HepG2 (cell line): ENCODE data around the gene COL5A1. TPM values are rescaled to one million over a fixed set of nuclear protein-coding genes. Genes with fewer than 3 reads are reported as not detected.

Experiments used
- ATAC-seq: fragments of 200-7000 bp; cut with Tn5 transposase; 3 replicates; pipeline ENCODE4 v1.9.1; 2020; ENCODE audit warnings: mild to moderate bottlenecking, moderate library complexity
- BruUV-seq: library from RNA; stranded (reverse); fragments of 400-500 nt; replicated peaks from 2 replicates; lab custom pipeline; 2021; lab: Mats Ljungman, UMichigan
- CTCF ChIA-PET: fragments of 300-600 bp; formaldehyde crosslinking; extraction: SDS; loops from one replicate; lab custom pipeline; 2021; ENCODE audit warnings: low total read pairs, inconsistent platforms, low intra/inter-chr PET ratio; lab: Yijun Ruan, JAX
- POLR2A ChIA-PET: fragments of 350-600 bp; sonication (Branson Sonifier 250); formaldehyde crosslinking; loops from one replicate; lab custom pipeline; 2020; ENCODE audit warnings: antibody characterized with exemption, inconsistent platforms; lab: Yijun Ruan, JAX
- DNase-seq: peaks from one replicate; pipeline ENCODE4 v3.0.0-alpha.2; 2015; ENCODE audit warnings: low spot score
- FAIRE-seq: peaks from 3 replicates; lab custom pipeline; 2011; peaks lifted over from hg19 to GRCh38; lab: Jason Lieb, UNC
- H2AFZ ChIP-seq: one replicate; pipeline ENCODE4 v1.6.1; 2011; ENCODE audit warnings: low read length, inconsistent platforms
- H3K27ac ChIP-seq: fragments of 300-600 bp; 3 replicates; pipeline ENCODE4 v1.8.0; 2011; ENCODE audit warnings: mixed run types, mild to moderate bottlenecking, mixed read lengths, low read length, inconsistent platforms; ENCODE audit not compliant: insufficient read depth; ENCODE audit errors: extremely low read length
- H3K27me3 ChIP-seq, 2 experiments: fragments of 200-600 bp in 1 of 2; 2 replicates in 1 of 2; 3 replicates in 1 of 2; pipeline versions ENCODE4 v1.6.0 to v1.8.0; 2011; ENCODE audit warnings: low read length in 2 of 2, mild to moderate bottlenecking in 2 of 2, moderate library complexity in 2 of 2, inconsistent platforms in 1 of 2; ENCODE audit not compliant: insufficient read depth in 2 of 2, control insufficient read depth in 1 of 2
- H3K36me3 ChIP-seq, 2 experiments: fragments of 200-600 bp in 1 of 2; replicated peaks in 1 of 2; 2 replicates in 1 of 2; 3 replicates in 1 of 2; pipeline versions ENCODE4 v1.5.1 to v1.8.0; 2011; ENCODE audit warnings: low read length in 2 of 2, inconsistent platforms in 1 of 2; ENCODE audit not compliant: insufficient read depth in 2 of 2, control insufficient read depth in 1 of 2
- H3K4me1 ChIP-seq: 2 replicates; pipeline ENCODE4 v1.5.1; 2012; ENCODE audit warnings: low read length, inconsistent platforms; ENCODE audit not compliant: insufficient read depth
- H3K4me2 ChIP-seq: 2 replicates; pipeline ENCODE4 v1.6.0; 2011; ENCODE audit warnings: low read depth, low read length, inconsistent platforms
- H3K4me3 ChIP-seq, 3 experiments: fragments of 200-600 bp in 1 of 3; sonication (generic), shearing (Covaris generic) in 1 of 3; replicated peaks in 1 of 3; 2 replicates each; pipeline ENCODE4 v1.5.1; 2011 to 2016; ENCODE audit warnings: low read length in 3 of 3, inconsistent platforms in 2 of 3, low read depth in 2 of 3, mild to moderate bottlenecking in 2 of 3, control low read depth in 1 of 3, mixed read lengths in 1 of 3; ENCODE audit not compliant: insufficient read depth in 1 of 3
- H3K79me2 ChIP-seq: one replicate; pipeline ENCODE4 v1.6.1; 2011; ENCODE audit warnings: low read length, inconsistent platforms; ENCODE audit not compliant: insufficient read depth
- H3K9ac ChIP-seq: 2 replicates; pipeline ENCODE4 v1.6.0; 2011; ENCODE audit warnings: mild to moderate bottlenecking, low read depth, low read length, inconsistent platforms; ENCODE audit not compliant: insufficient read depth
- H3K9me3 ChIP-seq: 2 replicates; pipeline ENCODE4 v1.5.1; 2012; ENCODE audit warnings: mild to moderate bottlenecking, low read length
- H4K20me1 ChIP-seq: 2 replicates; pipeline ENCODE4 v1.6.0; 2011; ENCODE audit warnings: inconsistent platforms, mild to moderate bottlenecking, low read length, moderate library complexity; ENCODE audit not compliant: insufficient read depth
- ARNT ChIP-seq: fragments of 450-650 bp; IDR thresholded peaks from 2 replicates; pipeline ENCODE4 v1.6.1; 2017
- ATAD3A ChIP-seq: sonication (generic); formaldehyde crosslinking; IDR thresholded peaks from 2 replicates; pipeline ENCODE4 v1.4.0; 2020; ENCODE audit warnings: missing genetic modification reagents
- FOXK2 ChIP-seq: fragments of 450-650 bp; IDR thresholded peaks from 2 replicates; pipeline ENCODE4 v1.6.1; 2016
- HNF4G ChIP-seq, 2 experiments: sonication (generic) in 1 of 2; formaldehyde crosslinking in 1 of 2; IDR thresholded peaks; 2 replicates each; pipeline versions ENCODE4 v1.4.0 to v1.6.1; 2011 to 2020; ENCODE audit warnings: borderline replicate concordance in 2 of 2, low read depth in 2 of 2, mild to moderate bottlenecking in 2 of 2, low read length in 1 of 2, missing genetic modification reagents in 1 of 2, moderate library complexity in 1 of 2
- IRF1 ChIP-seq: sonication (generic); formaldehyde crosslinking; IDR thresholded peaks from 2 replicates; pipeline ENCODE4 v1.4.0; 2020; ENCODE audit warnings: low read depth, mild to moderate bottlenecking, missing genetic modification reagents
- ISX ChIP-seq: sonication (generic); formaldehyde crosslinking; conservative IDR thresholded peaks from 2 replicates; pipeline ENCODE4 v1.5.0; 2020; ENCODE audit warnings: missing genetic modification reagents
- POGZ ChIP-seq: sonication (generic); formaldehyde crosslinking; IDR thresholded peaks from 2 replicates; pipeline ENCODE4 v1.4.0; 2020; ENCODE audit warnings: mild to moderate bottlenecking, missing genetic modification reagents
- SIX4 ChIP-seq: sonication (generic); formaldehyde crosslinking; IDR thresholded peaks from 2 replicates; pipeline ENCODE4 v1.4.0; 2020; ENCODE audit warnings: missing genetic modification reagents
- SNAPC5 ChIP-seq: sonication (generic); formaldehyde crosslinking; IDR thresholded peaks from 2 replicates; pipeline ENCODE4 v1.8.1; 2023; ENCODE audit warnings: mild to moderate bottlenecking, missing genetic modification reagents, borderline replicate concordance
- TEF ChIP-seq: sonication (generic); formaldehyde crosslinking; IDR thresholded peaks from 2 replicates; pipeline ENCODE4 v1.5.0; 2020; ENCODE audit warnings: missing genetic modification reagents
- ZFAT ChIP-seq: sonication (generic); formaldehyde crosslinking; conservative IDR thresholded peaks from 2 replicates; pipeline ENCODE4 v1.8.1; 2023; ENCODE audit warnings: missing genetic modification reagents, inconsistent platforms
- ZNF576 ChIP-seq: sonication (generic); formaldehyde crosslinking; IDR thresholded peaks from 2 replicates; pipeline ENCODE4 v1.4.0; 2020; ENCODE audit warnings: mild to moderate bottlenecking, missing genetic modification reagents
- ZSCAN31 ChIP-seq: sonication (generic); formaldehyde crosslinking; IDR thresholded peaks from 2 replicates; pipeline ENCODE4 v1.5.0; 2020; ENCODE audit warnings: low read depth, mild to moderate bottlenecking, missing genetic modification reagents
- ZUFSP ChIP-seq: sonication (generic); formaldehyde crosslinking; IDR thresholded peaks from 2 replicates; pipeline ENCODE4 v1.9.0; 2021; ENCODE audit warnings: missing genetic modification reagents, mild to moderate bottlenecking, borderline replicate concordance
- ZXDC ChIP-seq: sonication (generic); formaldehyde crosslinking; IDR thresholded peaks from 2 replicates; pipeline ENCODE4 v1.5.0; 2020; ENCODE audit warnings: mild to moderate bottlenecking, missing genetic modification reagents
- WGBS: methylation state at CpG from one replicate; pipeline ENCODE4 v1.1.6; 2017; ENCODE audit warnings: low lambda C conversion rate; 5-methylcytosine and 5-hydroxymethylcytosine counted together
- in situ Hi-C: cut with HindIII; loops from 2 replicates; pipeline ENCODE4 v1.10.0; 2017; ENCODE audit warnings: low pct_unique_long_range_greater_than_20kb; ENCODE audit not compliant: extremely low pct_ligation_motif_present
- intact Hi-C: fragments of 100-400 bp; cut with micrococcal nuclease; formaldehyde crosslinking; loops from one replicate; pipeline ENCODE4 v1.10.0; 2022; ENCODE audit not compliant: unreplicated experiment
- polyA plus RNA-seq, 8 experiments: library from polyadenylated mRNA; depleted of rRNA in 3 of 8; stranded (reverse) in 7 of 8; unstranded in 1 of 8; fragments of >200 nt; fragmentation: Illumina TruSeq in 4 of 8; extraction: Trizol in 4 of 8; gene quantifications; 2 replicates each; pipeline versions ENCODE4 v1.2.1 to v1.2.3, GENCODE V29; 2011 to 2016; ENCODE audit warnings: low read depth in 4 of 8, missing spikeins in 1 of 8, mixed read lengths in 1 of 8; ENCODE audit not compliant: insufficient read depth in 1 of 8
- total RNA-seq, 5 experiments: library from RNA; depleted of rRNA; stranded (reverse); fragments of >200 nt; fragmentation: Illumina TruSeq; extraction: Trizol; gene quantifications; 2 replicates each; pipeline ENCODE4 v1.2.3, GENCODE V29; 2016; ENCODE audit warnings: low read depth in 1 of 5

Gene COL5A1
- total and polyA plus RNA-seq, 2 of the 13 experiments (the other 11 are each of a cell fraction or from before 2014, with no cell fraction given) = not detected

GRCh38 chr9:134681061-134681661, 39.6 kb downstream of the COL5A1 start:
- in situ Hi-C loops (no loop called here), intact Hi-C loops (no loop called here)
- H3K4me1 ChIP-seq = no peaks in the 10 kb centered on the region
- no peaks in the 10 kb centered on the region for H4K20me1 ChIP-seq
- peaks cover 5 to 44% of the 10 kb centered on the region in 2 experiments; a peak in 4 of 5 replicates for H3K27me3 ChIP-seq
- peaks cover 10% of the 10 kb centered on the region for H3K9me3 ChIP-seq
- H3K79me2 ChIP-seq = no peaks in the 10 kb centered on the region
- H3K36me3 ChIP-seq = no peaks in the 10 kb centered on the region
- H3K27ac ChIP-seq = no peak overlapping the region
- no peak overlapping the region for H3K9ac ChIP-seq
- ChIA-PET POLR2A (no interaction called here), CTCF (no interaction called here)
- no peak for FAIRE-seq
- no peak for ATAC-seq
- BruUV-seq = no TSS peak
- no peak for TF ChIP-seq ZNF576 (CRISPR knock-in tag)
- no peak for TF ChIP-seq HNF4G (IDR thresholded peaks at IDR 0.05; ENCODE audit: borderline replicate concordance, low read depth, low read length)
- TF ChIP-seq HNF4G (CRISPR knock-in tag; IDR thresholded peaks at IDR 0.05; ENCODE audit: borderline replicate concordance, low read depth) = no peak
- TF ChIP-seq ATAD3A (CRISPR knock-in tag) = no peak
- TF ChIP-seq IRF1 (CRISPR knock-in tag) = no peak
- no peak for TF ChIP-seq ISX (CRISPR knock-in tag)
- no peak for TF ChIP-seq TEF (CRISPR knock-in tag)
- TF ChIP-seq ZFAT (CRISPR knock-in tag) = no peak
- no peak for TF ChIP-seq ARNT
- TF ChIP-seq FOXK2 = no peak
- no peak for TF ChIP-seq ZUFSP (CRISPR knock-in tag)
- no peak for TF ChIP-seq ZSCAN31 (CRISPR knock-in tag)
- no peak for TF ChIP-seq SNAPC5
- TF ChIP-seq SIX4 = no peak
- TF ChIP-seq ZXDC (CRISPR knock-in tag) = no peak
- TF ChIP-seq POGZ (CRISPR knock-in tag) = no peak
- WGBS = 4% methylated on average over 10 of the region's 22 CpGs
- H3K4me3 ChIP-seq = no peak overlapping the region
- no peak overlapping the region for H2AFZ ChIP-seq
- H3K4me2 ChIP-seq = no peak overlapping the region
- no peak for DNase-seq
